GM18520 (cell line): ENCODE measurements around the gene SLC25A10.

Experiments used
- ATAC-seq: cut with Tn5 transposase; IDR thresholded peaks from one replicate; pipeline ENCODE4 v1.9.1; 2021; ENCODE audit not compliant: unreplicated experiment

SLC25A10 gene

DNA sequence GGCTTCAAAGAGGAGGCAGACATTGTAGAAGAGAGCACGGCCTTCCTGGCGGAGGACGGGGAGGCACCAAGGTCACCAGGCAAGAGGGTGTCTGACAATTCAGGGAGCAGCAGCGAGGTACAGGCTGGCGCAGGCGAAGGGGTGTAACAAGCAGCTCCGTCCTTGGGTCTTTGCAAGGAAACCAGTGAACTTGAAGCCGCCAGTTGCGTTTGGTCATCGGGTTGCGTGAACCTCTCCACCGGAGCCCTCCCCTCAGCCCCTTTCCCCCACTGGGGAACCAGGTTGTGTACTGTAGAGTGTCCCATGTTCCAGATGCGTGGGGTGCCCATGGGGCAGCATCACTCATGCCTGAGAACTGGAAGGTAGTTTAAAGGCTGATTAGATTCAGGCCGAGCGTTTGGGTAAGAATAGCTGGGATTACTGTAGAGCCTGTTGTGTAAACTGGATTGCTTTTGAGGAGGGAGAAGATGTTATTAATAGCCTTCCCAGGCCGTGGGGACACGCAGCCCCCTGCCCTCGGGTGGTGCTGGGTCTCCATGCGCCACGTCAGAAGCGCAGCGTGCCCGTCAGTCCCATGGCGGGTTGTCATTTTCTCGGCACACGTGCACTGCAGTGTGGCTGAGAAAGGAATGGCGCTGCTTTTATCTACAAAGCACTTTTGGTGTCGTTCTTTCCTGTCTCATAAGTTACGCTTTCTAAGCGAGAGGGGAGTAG is 6.4 kb upstream of the SLC25A10 start:
- ATAC-seq = no peak

DNA sequence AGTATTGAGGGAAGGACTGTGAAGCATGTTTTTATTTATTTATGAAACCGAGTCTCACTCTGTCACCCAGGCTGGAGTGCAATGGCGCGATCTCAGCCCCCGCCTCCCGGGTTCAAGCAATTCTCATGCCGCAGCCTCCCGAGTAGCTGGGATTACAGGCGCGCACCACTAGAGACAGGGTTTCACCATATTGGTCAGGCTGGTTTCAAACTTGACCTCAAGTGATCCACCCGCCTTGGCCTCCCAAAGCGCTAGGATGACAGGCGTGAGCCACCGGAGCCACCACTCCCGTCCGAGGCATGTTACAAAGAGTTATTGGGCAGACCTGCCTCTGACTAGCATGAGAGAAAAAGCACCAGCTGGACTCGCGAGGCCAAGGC is 5.9 kb upstream of the SLC25A10 start:
- no peak for ATAC-seq

DNA sequence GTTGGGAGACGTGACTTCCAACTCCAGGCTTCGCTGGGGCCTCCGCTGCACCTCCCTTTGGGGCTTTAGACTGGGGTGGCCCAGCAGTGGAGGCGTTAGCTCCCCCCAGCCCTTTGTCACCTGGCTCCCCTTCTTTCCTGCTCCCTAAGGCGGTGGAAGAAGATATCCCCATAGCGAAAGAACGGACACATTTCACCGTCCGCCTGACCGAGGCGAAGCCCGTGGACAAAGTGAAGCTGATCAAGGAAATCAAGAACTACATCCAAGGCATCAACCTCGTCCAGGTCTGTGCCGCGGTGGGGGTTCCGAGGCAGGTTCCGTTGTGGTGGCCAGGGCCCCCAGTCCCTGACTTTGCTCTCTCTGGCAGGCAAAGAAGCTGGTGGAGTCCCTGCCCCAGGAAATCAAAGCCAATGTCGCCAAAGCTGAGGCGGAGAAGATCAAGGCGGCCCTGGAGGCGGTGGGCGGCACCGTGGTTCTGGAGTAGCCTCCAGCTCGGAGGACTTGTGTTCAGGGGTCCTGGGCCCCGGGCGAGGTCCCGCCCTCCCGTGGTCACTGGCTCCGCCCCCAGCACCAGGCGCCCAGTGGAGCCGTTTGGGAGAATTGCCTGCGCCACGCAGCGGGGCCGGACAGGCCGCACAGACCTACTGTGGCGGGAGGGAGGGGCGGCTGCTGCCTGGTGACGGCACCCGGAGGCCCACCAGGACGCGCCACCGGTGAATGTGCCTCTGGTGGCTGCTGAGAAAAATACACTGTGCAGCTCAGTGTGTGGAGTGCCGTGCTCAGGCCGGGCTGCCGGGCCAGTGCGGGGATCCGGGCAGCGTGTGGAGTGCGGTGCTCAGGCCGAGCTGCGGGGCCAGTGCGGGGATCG is 5.1 kb upstream of the SLC25A10 start:
- ATAC-seq = no peak

DNA sequence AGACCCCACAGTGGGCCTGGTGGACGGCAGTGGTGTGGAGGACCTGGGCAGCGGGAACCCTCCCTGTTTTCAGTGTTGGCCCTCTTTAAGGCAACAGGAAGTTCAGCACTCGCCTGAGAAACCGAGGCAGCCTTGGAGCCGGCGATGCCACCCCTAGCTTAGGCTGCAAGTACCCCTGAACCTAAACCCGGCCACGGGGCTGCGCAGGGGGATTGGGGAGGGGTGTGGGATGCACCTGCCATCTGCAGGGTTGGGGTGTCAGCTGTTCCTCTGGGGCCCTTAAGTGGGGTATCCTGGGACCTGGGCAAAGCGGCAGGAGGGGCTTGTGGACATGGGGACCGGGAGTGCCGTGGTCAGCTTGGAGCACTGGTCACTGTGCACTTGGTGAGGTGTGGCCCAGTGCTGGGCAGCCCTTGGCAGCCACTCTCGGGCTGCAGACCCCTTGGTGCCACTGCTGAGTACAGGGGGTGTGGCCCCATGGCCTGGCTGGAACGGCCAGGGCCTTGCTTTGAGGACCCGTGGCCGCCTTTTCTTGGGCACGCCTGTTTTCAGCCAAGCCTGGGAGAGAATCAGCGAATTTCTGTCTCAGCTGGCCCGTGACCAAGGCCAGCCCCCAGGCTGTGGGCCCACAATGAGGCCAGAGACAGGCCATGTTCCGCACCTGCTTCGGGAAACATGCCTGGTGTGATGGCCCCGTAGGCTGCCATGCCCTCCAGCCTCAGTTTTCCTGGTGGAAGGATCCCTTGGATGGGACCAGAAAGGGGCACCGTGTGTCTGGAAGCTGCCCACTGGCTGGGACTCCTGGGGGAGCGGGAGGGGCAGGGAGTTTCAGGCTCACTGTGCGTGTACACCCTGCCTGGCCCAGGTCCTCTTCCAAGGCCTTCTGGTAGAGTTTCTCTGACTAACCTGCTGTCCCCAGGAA is 4.1 kb upstream of the SLC25A10 start:
- no peak for ATAC-seq

DNA sequence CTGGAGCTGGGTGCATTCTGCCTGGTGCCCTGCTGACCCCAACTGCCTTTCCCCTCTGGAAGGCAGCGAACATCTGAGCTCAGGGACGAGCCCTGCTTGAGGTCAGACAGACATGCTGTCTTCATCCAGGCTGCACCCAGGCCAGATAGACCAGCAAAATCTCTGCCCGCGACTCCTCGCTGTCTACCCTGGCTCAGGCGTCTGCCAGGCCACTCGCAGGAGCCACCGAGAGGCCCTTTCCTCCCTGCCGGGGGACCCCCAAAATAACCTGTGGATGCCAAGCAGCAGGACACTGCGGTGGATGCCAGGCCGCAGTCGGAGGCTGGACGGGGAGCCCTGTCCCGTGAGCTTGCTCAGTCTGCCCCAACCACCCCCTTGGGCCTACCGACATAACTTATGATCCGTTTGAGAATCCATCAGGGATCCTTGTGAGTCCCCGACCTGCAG is 3.3 kb upstream of the SLC25A10 start:
- no peak for ATAC-seq

DNA sequence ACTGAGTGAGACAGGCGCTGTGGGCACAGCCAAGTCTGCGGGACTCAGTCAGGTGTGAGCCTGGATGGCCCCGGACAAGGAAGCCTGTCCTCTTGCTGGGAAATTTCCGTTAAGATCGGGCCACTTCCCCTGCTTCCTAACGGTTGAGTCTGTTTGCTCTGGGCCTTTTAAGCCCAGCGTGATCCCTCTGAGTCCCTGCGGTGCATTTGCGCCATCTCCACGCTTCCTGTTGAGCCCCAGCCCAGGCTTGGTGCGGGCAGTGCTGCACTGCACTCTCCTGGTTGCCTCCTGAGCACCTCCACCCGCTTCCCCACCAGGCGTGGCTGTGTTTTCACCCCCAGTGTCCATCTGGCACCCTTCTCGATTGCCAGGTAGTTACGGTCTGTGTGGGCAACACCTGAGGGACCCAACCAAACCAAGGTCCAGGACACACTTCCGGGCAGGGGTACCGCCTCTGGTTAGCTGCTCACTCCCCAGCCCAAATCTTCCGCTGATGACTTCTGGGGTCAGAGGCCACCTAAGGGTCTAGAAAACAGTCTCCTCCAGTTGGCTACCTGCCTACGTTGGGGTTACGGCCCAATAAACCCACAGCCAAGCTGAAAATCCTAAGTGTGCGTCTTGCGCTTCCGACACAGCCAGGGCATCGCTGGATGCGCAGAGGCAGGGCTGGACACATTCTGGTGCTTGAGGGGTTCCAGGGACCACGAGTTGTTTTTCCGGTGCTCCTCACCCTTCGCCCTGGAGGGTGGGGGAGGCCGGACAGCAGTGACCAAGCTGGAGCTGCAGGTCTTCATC is 1.4 kb upstream of the SLC25A10 start:
- no peak for ATAC-seq

DNA sequence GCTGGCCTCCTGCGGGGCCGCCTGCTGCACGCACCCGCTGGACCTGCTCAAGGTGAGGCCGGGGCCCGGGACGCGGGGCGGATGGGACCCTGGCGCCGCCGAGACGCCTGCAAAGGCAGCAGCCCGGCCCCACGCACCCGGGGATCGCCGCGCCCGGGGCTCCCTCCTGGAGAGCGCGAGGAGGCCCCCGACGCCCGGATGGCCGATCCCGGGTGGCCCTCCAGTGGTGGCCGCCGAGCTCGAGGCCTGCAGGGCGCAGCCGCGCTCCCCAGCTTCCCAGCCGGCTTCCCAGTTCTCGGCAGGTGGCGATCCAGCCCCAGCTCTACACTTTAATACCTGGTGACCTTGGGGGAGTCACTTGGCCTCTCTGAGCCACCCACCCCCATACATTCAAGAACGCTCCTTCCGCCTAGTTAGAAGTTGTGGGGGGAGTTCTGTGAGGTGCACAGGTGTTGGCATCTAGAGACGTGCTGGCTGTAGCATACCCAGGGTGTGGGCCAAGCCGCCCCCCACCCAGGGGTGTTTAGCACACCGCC is 452 bp downstream of the SLC25A10 start:
- no peak for ATAC-seq

DNA sequence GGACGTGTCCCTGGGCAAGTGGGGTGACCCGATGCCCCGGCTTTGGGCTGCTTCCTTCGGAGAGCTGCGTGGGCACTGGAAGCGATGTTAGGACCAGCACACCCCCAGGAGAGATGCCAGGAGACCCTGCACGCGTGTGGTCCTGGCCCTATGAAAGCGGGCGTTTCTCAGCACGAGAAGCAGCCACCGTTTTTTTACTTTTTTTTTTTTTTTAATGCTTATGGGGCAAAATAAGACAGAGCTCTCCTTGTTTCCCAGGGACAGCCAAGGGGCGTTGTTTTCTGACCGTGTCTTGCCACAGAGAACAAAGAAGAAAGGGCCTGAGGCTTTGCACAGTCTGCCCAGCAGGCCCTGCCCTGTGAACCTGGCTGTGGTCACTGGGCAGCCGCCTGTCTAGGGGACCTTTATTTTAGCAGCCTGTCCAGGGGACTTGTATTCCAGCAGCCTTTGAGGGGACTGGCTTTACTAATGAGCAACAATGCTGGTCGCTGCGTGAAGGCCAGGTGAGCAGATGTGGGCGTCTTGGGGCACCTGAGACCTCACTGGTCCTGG is 996 bp downstream of the SLC25A10 start:
- ATAC-seq = no peak

DNA sequence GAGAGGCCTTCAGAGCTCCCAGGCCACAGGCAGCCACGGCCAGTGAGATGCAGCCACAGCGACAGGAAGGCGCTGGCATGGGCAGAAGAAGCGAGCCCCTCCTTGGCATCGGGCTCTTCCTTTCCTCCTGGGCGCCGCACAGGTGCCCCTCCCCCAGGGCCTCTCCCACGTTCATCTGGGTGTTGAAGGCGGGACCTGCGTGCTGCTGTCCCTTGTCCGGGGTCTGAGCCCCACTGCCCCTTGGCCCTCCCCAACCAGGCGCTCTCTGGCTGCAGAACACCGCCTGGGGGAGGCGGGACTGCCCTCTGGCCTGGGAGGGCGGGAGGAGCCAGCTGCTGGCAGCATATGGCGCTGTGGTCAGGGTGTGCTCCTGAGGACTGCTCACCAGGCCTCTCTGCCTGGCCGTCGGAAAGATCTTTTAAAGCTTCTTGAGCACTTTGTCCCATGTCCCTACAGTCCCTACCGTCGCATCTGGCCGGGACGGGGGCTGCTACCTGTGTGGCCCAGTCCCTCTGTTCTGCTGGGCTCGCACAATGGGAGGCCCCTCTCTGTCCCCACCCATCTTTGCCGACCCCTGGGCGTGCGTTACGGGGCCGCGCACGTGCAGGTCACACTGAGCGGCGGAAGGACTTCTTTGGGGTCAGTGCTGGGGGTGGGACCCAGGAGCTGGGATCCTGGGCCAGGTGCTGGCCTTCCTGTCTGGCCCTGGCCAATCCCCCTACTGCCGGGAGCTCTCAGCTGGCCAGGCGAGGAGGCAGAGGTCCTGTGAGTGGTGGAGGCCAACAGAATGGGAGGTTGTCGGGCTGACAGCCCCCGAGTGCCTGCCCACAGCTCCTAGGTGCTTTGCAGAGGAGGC is 1.7 kb downstream of the SLC25A10 start:
- ATAC-seq = no peak

DNA sequence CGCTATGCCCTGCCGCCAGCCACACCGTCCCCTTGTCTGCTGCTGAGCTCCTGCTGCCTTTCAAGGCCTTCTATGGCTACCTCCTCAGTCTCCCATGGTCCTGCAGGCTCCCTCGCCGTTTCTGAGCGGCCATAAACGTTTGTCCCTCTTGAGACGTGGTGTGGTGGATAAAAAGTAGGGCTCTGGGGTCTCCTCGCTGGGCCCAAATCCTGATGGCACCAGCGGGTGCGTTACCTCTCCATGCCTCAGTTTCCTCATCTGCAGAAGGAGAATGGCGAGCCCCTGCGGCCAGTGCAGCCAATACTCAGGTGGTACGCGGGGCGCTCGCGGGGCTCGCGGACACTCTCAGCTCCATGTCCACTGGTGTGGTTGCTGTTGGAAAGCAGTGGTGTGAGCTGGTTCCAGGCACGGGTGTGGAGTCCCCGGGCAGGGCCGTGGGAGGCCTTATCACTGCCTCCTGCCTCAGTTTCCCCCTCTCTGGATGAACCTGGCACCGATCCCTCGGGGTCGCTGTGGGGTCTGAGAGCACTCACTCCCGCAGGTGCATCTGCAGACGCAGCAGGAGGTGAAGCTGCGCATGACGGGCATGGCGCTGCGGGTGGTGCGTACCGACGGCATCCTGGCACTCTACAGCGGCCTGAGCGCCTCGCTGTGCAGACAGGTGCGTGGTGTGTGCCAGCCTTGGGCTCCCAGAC is 2.5 kb downstream of the SLC25A10 start:
- no peak for ATAC-seq

DNA sequence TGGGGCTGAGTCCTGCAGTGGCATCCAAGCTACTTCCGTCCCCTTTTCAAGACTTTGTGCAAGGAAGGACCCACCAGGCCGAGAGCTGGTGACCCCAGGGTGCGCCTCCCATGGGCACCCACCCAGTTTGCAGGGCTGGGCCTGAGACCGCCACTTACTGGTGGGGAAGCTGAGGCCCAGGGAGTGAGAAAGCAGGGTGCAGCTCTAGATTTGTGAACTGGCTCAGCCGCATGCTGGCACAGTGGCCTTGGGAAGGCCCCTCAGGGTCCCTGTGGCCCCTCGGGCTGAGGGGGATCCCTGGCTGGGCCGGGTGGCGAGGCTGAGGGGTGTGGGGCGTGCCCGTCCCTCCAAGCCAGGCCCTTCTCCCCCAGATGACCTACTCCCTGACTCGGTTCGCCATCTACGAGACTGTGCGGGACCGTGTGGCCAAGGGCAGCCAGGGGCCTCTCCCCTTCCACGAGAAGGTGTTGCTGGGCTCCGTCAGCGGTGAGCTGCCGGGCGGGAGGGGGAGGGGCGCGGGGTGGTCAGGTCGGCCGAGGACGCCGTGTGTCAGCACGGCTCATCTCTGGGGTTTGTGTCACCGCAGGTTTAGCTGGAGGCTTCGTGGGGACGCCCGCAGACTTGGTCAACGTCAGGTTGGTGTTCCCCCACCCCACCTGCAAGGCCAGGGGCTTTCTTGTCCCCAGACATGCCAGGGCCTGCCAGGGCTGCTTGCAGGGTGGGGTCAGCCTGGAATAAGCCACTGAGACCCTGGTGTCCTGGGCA is 3.2 kb downstream of the SLC25A10 start:
- ATAC-seq = no peak

DNA sequence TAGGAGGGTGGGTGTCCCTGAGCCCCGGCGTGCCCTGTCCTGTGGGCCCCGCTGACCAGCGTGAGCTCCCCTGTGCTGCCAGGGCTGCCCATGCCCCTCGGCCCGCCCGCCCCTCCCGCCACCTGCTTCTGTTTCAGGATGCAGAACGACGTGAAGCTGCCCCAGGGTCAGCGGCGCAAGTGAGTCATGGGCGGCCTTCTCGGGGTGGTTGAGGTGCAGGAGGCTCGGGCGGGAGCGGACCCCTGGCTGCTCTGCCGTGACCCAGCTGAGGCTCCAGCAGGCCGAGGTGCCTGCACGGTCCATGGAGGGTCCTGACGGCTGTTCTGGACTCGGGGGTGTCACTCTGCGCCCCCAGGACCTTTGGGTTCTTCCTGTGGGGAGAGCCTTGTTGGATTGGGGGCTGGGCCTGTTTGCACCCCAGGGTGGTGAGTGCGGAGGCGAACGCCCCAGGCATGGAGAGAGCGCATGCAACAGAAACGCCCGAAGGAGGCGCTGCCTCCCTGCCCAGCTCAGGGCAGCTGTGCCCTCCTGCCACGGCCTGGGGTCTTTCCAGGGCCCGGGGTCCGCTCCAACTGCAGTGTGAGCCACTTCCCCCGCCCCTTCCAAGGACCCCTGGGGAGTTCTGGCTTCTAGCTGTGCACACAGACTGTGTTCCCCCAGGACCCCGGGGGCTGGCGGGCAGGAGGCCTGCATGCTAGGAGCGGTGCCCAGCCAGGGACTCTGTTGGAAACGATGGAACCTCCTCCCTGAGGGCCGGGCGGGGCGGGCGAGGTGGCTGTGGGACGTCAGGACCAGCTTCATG is 4.0 kb downstream of the SLC25A10 start:
- ATAC-seq = no peak

DNA sequence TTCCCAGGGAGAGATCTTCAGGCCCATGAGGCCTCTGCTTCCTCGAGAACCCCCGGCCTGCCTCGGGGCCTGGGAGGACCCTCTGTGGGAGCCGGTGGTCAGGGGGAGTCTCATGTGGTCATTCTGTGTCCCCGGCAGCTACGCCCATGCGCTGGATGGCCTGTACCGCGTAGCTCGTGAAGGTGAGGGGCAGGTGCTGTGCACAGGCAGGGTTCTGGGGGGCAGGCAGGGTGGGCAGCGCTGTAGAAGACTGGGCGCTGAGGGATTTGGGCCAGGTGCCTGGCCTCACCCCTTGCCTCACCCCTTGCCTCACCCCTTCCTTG is 4.6 kb downstream of the SLC25A10 start:
- no peak for ATAC-seq

DNA sequence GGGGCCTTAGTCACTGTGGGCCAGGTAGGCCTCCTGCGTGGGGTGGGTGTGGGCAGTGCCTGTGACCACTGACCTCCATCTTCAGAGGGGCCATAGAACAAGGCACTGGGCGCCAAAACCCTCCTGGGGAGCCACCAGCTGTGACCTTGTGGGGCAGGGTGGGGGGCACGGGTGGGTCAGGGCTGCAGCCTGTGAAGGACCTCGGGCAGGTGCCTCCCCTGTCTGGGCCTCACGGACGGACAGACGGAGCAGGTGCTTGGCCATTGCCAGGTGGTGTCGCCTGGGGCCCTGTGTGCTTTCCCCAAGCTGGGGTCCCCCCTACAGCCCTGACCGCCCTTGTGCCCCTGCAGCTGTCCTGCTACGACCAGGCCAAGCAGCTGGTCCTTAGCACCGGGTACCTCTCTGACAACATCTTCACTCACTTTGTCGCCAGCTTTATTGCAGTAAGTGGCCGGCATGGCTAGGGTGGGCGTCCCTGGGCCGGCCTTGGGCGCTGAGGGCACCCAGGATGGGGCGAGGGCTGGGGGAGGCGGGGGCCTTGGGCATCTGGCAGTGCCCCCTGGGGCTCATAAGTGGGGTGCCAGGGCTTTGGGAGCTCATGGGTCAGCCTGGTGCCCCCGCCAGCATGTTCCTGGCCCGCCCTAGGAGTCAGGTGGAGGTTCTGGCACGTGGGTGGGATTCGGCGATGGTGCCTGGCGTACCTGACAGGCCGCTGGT is 5.1 kb downstream of the SLC25A10 start:
- no peak for ATAC-seq

DNA sequence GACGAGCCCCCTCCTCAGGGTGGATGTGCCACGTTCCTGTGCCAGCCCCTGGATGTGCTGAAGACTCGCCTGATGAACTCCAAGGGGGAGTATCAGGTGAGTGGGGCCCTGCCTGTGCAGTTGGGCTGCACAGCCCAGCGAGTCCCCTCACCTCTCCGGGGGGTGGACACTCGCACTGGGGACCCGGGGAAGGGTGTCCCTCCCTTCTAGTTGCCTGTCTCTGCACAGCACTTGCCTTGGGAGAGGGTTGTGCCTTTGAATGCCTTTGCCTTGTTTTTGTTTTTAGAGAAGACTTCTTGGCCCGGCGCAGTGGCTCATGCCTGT is 5.6 kb downstream of the SLC25A10 start:
- ATAC-seq = no peak

DNA sequence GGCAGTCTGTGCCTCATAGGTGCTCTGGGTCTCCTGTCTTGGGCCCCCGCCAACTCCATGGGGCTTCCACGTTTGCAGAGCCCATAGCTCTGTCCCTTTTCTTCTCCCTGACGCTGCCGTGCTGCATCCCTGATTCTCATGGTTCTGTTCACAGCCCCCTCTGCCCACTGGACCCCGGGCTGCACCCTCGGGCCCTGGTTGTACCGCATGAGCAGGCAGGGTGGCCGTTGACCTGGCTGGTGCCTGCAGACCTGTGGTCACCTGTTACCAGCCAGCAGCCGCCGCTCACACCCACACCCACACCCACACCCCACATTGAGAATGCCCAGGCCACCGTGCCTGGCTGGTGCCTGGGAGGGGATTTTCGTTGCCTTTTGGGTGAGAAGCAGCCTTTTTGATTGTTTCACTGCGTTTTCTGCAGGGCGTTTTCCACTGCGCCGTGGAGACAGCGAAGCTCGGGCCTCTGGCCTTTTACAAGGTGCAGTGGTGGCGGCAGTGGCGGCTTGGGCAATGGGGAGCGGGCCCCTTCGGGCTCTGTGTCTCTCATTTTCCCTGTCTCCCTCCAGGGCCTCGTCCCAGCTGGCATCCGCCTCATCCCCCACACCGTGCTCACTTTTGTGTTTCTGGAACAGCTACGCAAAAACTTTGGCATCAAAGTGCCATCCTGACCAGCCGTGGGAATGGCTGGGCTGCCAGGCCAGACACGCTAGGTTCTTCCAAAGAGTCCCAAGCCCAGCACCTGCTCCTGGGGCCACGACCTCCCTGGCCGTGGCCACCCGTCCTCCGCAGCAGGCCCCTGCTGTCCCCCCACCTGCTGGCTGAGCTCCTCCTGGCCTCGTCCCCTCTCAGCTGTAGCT is 7.6 kb downstream of the SLC25A10 start:
- no peak for ATAC-seq
